ENCODE measurements around the gene ADGRB3.
"Not testable (repeated sequence)": the region's sequence is repeated elsewhere in the genome, so short reads cannot be mapped to it uniquely, and the experiment has no call there.

The ADGRB3 gene

DNA sequence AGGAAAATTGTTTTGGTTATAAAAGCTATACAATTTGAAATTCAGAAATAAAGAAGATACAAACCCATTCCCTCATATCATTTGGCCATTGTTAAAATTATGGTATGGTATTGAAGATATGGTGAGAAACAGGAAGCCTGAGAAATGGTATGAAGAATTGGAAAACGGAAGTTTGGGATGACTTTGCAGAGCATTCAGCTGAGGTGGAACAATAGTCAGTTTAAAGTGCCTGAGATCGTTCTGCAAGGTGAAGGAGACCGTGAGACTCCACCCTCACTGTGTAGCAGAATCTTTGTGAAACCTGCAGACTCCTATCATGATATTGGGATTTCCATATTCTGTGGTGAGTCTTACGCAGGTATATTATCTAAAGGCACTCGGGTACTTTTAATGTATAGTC, 97.3 kb downstream of the ADGRB3 start:
- no peak for DNase-seq (ENCODE audit: low read depth, low spot score)
- H3K27ac ChIP-seq = no peak overlapping the region

GRCh38 chr6:68735866-68736265, 100.8 kb downstream of the ADGRB3 start:
- no peak for DNase-seq (ENCODE audit: low read depth, low spot score)
- no peak overlapping the region for H3K27ac ChIP-seq

DNA sequence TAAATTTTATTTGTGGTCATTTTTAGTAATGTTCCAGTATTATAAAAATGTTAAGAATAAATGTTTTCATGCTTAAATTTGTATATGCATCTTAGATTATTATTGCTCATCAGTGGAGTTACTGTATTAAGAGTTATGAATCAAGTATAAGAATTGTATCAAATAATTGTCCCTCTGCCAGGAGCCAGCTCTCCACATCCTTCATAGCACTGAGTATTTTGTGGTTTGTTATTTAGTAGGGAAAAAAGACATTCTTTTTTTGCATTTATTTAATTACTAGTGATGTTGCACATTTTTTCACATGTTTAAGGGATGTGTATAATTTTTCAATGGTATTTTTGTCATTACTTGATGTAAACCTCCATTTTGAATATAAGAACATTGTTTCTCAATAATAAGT, 102.0 kb downstream of the ADGRB3 start:
- DNase-seq (ENCODE audit: low read depth, low spot score) = no peak
- H3K27ac ChIP-seq = no peak overlapping the region

DNA sequence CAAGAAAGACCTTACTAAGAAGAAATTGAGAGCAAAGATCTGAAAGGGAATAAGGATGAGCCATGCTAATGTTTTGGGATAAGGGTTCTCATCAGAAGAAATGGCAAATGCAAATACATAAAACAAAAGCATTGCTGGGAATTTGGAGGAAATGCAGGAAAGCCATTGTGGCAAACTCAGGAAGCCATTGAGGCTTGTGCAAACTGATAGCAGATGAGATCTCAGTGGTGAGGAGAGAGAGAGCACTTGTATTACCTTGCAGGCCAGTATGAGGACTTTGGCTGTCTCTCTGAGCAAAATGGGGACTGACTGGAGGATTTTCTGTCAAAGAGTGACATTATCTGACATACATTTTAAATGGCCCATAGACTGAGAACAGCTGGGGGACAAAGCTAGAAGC, 103.0 kb downstream of the ADGRB3 start:
- DNase-seq (ENCODE audit: low read depth, low spot score) = no peak
- no peak overlapping the region for H3K27ac ChIP-seq

DNA sequence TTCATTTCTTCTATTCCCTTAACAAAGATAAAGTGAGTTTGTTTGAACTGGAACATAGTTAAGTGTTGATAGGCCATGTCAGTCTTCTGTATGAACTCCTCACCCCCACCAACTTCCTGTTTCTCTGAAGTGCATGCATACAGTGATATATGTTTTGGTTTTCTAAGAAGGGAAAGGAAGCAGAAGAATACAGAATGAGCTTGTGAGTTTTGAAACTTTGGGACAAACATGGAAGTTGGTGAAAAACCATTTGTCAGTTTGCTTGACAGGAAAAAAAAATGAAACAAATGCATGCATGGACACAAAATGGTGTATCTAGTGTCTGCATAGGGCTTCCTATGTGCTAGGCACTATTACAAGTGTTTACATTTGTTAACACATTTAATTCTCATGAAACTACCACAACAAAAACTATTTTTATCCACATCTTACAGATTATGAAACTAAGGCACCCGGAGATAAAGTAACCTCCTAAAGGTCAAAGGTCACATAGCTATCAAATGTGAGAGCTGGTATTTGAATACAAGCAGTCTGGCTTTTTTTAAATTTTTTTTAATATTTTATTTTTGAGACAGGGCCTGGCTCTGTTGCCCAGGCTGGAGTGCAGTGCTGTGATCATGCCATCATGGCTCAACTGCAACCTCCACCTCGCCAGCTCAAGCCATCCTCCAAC, 105.9 kb downstream of the ADGRB3 start:
- no peak for DNase-seq (ENCODE audit: low read depth, low spot score)
- H3K27ac ChIP-seq = no peak overlapping the region

DNA sequence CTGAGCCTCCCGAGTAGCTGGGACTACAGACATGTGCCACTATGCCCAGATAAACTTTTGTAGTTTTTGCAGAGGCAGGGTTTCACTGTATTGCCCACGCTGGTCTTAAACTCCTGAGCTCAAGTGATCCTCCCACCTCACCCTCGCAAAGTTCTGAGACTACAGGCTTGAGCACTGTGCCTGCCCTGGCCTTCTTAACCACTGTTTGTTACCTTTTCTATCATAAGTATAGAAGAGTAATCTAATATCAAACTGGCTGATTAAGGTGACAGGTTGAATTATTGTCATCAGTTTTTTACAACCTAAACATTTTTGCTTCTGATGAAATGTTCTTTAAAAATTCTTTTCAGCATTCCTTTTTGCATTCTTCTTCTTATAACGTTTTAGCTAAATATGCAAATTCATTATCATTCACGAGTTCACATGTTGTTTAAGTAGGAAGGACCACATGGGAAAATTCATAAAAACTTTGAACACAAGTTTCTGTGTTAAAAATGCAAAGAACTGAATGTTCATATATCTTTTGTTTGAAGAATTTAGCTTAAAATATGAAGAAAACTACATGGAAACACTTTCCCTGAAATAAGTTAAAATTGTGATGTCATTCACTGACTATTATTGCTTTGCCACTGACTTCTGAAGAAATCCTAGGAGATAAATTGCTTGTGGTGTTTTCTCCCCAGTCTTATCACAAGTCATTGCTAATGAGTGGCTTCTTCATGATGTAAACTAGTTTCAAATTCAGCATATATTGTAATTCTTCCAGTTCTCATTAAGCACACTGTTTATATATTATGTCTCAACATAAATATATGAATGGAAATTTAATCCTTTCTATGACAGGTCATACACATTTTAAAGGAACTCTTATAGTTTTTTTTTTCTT, 106.7 kb downstream of the ADGRB3 start:
- no peak for DNase-seq (ENCODE audit: low read depth, low spot score)
- no peak overlapping the region for H3K27ac ChIP-seq

DNA sequence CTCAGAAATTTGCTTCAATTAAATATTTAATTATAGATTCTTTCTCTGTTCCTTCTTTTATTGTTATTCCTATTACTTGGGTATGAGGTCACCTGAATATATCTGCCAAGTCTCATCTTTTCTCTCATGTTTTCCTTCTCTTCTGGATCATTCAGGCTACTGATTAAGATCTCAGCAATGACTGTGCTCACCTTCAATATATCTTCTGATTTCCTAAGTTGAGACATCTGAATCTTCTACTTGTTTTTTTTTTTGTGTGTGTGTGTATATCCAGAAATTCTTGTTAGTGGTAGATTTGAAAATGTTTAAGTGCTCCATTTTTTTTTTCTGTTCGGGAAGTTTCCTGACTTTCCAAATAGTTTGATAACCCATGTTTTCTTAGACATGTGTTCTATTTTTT, 108.0 kb downstream of the ADGRB3 start:
- no peak for DNase-seq (ENCODE audit: low read depth, low spot score)
- H3K27ac ChIP-seq = no peak overlapping the region

GRCh38 chr6:68744376-68744775, 109.3 kb downstream of the ADGRB3 start:
- DNase-seq (ENCODE audit: low read depth, low spot score); H3K27ac ChIP-seq: not testable (repeated sequence)

- no peak for DNase-seq (ENCODE audit: low read depth, low spot score)
- no peak overlapping the region for H3K27ac ChIP-seq
Observed at GRCh38 chr6:68746376-68746775, 111.3 kb downstream of the ADGRB3 start.

GRCh38 chr6:68747110-68747790, 112.2 kb downstream of the ADGRB3 start:
- no peak overlapping the region for H3K27ac ChIP-seq
- DNase-seq (ENCODE audit: low read depth, low spot score) = no peak

GRCh38 chr6:68747832-68748231, 112.8 kb downstream of the ADGRB3 start:
- not testable (repeated sequence) for DNase-seq (ENCODE audit: low read depth, low spot score); H3K27ac ChIP-seq

DNA sequence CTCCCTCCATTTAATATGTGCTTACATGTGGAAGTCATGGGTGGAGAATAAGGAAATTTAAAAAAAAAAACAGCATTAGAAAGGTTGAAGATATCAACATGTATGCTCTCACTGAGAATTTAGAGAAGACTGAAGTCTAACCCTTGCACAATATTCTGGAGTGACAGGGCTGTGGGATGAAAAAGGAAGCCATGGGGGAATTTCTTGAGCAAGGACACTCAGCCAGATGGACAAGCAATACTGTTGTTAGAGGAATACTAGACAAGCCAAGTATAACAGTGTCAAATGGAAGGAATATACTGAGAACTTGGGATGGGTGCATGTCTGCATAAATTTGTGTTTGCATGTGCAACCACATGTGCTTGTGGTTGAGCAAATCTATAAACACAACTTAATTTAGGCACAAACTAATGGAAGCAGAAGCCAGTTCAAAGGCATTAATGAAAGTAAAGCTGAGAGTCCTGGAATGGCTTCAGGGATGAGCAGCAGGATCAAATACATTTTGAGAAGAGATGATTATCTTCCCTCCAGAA, 119.7 kb downstream of the ADGRB3 start:
- no peak overlapping the region for H3K27ac ChIP-seq
- DNase-seq (ENCODE audit: low read depth, low spot score) = no peak

- DNase-seq (ENCODE audit: low read depth, low spot score) = no peak
- no peak overlapping the region for H3K27ac ChIP-seq
Observed at GRCh38 chr6:68756454-68757375, 121.6 kb downstream of the ADGRB3 start.

DNA sequence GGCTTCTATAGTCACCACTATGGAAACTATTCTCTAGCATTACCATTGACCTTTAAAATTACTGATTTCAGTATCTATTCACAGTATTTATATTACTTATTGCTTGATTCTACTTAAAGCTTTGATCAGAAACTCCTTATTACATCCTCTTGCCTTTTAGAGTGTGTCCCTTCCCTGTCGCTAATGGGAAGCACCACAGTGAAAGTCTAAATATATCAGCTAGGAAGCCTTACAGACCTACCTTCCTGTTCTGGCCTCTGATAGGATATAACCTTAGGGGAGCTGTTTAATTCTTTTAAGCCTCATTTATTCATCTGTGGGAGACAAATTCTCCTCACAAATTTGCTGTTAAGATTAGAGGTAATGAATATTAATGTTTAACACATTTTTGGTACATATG, 122.7 kb downstream of the ADGRB3 start:
- no peak for DNase-seq (ENCODE audit: low read depth, low spot score)

GRCh38 chr6:68758559-68758958, 123.5 kb downstream of the ADGRB3 start:
- no peak overlapping the region for H3K27ac ChIP-seq
- no peak for DNase-seq (ENCODE audit: low read depth, low spot score)

More for the DNA sequence above, 122.7 kb downstream of the ADGRB3 start:
- no peak overlapping the region for H3K27ac ChIP-seq

- no peak overlapping the region for H3K27ac ChIP-seq
- DNase-seq (ENCODE audit: low read depth, low spot score) = no peak
Observed at GRCh38 chr6:68760485-68760884, 125.4 kb downstream of the ADGRB3 start.

DNA sequence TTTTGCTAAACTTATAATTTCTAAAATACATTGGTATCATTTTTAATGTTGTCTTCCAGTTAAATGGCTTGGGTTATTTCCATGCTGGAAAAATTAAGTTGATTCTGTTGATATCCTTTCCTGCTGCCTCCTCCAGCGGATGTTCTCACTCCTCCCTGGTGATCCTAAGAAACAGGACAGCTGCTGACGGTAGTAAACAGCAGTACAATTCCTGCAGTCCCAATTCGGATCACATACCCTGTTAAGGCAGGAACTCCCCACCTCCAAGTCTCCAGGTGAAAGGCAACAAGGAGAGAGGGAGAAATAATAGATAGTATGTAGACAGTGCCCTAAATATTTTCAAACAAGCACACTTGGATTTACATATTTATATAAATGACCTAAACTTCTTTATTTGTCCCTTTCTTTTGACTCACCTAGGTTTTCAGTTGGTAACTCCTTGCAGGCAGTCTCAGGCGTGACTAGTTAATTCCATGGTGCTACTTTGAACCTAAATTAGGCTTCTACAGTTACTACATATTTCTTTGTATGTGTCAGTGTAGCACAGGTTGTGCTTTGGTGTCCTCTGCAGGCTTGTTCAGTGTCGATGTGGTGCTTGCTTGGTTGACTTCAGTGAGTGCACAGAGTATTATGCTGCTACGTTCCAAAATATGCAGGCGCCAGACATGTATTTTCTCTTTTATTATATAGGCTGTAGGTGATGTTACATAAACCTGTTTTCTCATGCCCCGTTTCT, 126.0 kb downstream of the ADGRB3 start:
- no peak overlapping the region for H3K27ac ChIP-seq

DNA sequence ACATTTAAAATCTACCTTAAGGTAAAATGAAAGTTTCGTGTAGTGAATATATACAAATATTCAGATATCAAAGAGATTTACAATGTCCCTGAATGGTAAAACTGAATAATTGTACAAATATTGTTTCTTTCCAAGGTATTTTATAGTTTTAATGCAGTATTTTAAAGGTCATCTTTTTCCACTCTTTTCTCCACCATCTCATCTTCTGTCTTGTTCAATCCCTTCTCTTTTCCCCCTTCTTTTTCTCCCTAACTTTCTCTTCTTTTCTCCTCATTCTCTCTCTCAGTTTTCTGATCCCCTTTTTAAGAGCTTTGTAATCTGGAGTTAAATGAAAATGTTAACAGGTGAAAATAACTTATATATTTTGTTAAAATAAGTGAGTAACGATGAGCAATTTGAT, 126.9 kb downstream of the ADGRB3 start:
- no peak overlapping the region for H3K27ac ChIP-seq
- DNase-seq (ENCODE audit: low read depth, low spot score) = no peak

More for the DNA sequence above, 126.0 kb downstream of the ADGRB3 start:
- DNase-seq (ENCODE audit: low read depth, low spot score) = no peak

GRCh38 chr6:68771426-68771825, 136.3 kb downstream of the ADGRB3 start:
- H3K27ac ChIP-seq = no peak overlapping the region
- no peak for DNase-seq (ENCODE audit: low read depth, low spot score)

All from epithelial cell of prostate (primary cell).